ENCODE results near the gene ZMIZ1.

Gene ZMIZ1

DNA sequence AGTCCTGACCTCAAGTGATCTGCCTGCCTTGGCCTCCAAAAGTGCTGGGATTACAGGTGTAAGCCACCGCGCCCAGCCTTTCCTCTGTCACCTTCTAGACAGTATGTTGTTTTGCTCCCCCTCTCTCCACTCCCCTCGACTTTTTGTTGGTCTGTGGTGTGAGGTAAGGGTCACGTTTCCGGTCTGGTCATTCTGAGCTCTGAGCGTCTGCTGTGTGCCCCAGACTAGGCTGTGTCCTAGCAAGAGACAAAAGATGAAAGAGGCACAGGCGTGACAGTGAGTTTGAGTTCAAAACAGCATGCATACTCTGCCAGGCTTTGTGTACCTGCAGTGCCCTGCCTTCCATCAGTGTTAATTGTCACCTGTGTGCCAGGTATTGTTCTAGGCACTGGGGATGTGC is 191.1 kb downstream of the ZMIZ1 start:
- no peak for DNase-seq (ENCODE audit: low read depth in 2 of 2, low spot score in 1 of 2)

- DNase-seq (ENCODE audit: low read depth in 2 of 2, low spot score in 1 of 2), result no peak
Observed at GRCh38 chr10:79260811-79261740, 192.3 kb downstream of the ZMIZ1 start.

DNA sequence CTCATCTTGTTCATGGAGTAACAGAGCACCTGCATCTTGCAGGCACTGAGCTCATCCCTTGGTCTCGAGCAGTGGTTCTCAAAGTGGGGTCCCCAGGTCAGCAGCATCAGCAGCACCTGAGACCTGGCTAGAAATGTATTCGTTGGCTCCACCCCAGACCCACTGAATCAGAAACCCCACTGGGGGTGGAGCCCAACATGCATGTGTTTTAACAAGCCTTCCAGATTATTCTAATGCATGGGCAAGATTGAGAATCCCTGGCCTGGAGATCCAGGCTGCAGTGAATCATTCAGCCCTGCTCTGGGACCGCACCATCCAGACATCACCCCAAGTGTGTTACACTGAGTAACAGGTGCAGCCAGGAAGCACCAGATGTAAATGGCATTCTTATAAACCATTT is 193.4 kb downstream of the ZMIZ1 start:
- DNase-seq (ENCODE audit: low read depth in 2 of 2, low spot score in 1 of 2), result no peak

- DNase-seq (ENCODE audit: low read depth in 2 of 2, low spot score in 1 of 2), result no peak
Observed at GRCh38 chr10:79262959-79263746, 194.4 kb downstream of the ZMIZ1 start.

GRCh38 chr10:79263939-79264338 is 195.2 kb downstream of the ZMIZ1 start:
- DNase-seq (ENCODE audit: low read depth in 2 of 2, low spot score in 1 of 2), result no peak

GRCh38 chr10:79264942-79265341 is 196.2 kb downstream of the ZMIZ1 start:
- no peak for DNase-seq (ENCODE audit: low read depth in 2 of 2, low spot score in 1 of 2)

DNA sequence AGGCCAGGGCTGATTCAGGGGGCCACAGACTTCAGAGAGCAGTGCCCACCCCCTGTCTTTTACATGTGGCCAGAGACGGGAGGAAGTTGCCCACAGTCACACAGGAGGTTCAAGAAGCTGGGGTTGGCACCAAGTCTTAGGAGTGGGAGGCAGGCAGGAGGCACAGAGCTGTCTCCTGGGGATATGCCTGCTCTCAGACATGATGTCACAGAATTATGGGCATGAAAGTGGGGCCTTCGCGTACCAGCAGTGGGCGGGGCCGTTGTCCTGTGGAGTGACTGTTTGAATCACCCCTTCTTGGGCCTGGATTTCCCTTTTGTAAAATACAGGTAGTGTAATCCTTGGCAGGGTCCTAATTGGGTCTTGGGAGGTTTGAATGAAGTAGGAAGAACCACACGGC is 197.3 kb downstream of the ZMIZ1 start:
- DNase-seq (ENCODE audit: low read depth in 2 of 2, low spot score in 1 of 2), result no peak

DNA sequence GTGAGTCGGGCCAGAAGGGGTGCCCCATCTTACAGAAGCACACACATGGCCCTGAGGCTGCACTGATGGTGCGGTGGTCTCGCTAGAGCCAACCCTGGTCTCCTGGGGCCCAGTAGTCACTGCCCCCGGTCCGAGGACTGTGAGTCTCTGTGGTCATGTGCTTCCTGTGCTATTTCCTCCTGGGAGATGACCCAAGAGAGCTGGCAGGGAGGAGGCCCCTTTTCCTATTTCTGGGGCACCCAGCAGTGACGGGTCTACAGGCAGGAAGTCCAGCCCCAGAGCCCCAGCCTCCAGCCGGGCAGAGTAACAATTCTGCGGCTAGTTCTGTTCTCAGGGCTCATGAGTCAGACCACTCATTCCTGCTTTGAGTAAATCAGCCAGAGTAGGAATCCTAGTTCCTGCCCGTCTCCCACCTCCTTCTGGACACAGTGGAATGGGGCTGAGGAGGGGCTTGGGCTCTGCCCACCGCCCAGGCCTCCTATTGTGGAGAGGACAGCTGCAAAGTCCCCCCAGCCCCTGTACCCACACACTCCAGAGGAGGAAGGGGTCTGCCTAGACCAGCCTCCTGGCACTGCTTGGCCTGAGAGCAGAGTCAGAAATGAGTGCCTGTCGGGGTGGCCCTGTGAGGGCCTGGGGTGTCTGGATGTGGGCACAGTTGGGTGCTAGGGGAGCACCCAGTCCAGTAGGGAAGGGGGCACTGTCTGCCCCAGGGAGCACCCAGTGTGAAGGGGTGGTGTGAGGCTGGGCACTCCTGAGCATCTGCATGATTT is 198.0 kb downstream of the ZMIZ1 start:
- DNase-seq (ENCODE audit: low read depth in 2 of 2, low spot score in 1 of 2), result no peak

GRCh38 chr10:79267499-79267898 is 198.7 kb downstream of the ZMIZ1 start:
- no peak for DNase-seq (ENCODE audit: low read depth in 2 of 2, low spot score in 1 of 2)

GRCh38 chr10:79268161-79268601 is 199.4 kb downstream of the ZMIZ1 start:
- no peak for DNase-seq (ENCODE audit: low read depth in 2 of 2, low spot score in 1 of 2)

DNA sequence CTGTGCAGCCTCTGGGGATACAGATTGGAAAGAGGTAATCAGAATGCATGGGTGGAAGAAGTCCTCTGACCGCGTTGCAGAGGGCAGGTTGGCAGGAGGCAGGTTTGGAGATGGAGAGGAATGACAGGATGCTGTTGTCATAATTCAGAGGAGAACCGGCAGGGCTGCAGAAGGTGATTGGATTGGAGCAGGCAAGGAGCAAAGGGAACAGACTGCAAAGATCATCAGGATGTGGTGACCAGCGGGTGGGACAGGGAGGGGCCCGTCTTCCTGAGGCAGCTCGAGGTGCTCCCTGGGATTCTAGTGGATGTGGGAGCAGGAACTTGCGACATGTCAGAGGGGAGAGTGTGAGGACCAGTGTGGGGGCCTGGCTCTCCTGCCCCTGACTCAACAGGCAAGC is 200.0 kb downstream of the ZMIZ1 start:
- DNase-seq (ENCODE audit: low read depth in 2 of 2, low spot score in 1 of 2), result no peak

- no peak for DNase-seq (ENCODE audit: low read depth in 2 of 2, low spot score in 1 of 2)
Observed at GRCh38 chr10:79269443-79269842, 200.7 kb downstream of the ZMIZ1 start.

DNA sequence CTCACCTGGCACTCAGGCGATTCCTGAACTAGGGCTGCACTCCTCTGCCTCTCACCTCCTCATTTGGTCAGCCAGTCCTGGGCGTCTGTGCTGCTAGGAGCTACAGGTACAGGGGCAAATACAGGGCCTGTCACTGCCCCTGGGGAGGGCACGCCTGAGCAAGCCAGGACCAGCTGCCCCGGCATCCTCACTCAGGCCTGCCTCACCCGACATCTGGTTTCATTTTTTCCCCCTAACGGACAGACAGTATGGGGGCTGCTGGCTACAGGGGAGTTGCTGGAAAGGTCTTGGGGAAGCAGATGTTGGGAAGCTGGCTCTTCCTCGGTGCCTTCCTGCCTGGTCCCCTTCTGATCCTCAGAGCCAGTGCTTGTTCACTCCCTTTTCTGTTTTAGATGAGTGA is 201.2 kb downstream of the ZMIZ1 start:
- DNase-seq (ENCODE audit: low read depth in 2 of 2, low spot score in 1 of 2), result no peak

DNA sequence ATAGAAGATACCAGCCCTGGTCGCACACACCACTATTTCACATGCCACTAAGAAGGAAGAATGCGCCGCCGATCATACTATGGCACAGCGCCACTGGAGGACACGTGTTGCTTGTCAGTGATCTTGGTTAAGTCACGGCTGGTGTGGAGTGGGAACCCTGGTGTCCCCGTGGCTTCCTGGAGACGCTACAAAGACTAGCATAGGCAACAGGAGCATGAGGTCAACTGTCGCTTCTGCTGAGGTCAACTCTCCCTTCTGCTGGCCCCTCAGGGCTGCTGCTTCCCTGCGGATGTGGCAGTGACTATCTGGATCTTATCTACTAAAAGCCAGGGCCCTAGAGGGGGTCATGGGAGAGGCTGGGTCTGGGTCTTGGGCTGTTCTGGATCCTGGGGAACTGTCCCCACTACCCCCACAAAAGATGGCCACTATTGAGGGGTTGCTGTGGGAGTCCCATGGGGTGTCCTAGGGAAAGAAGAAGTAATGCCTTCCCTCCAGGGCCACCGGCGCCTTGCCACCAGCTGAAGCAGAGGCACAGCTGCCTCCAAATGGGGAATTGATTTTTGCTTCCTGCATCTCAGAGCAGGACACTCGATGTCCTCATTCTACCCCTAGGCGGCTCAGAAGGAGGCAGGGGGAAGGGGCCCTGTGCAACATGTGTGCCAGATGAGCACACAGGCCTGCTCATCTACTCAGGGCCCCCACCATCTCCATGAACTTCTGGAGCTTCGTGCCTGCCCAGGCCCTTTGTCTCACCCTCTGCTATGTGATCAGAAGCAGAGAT is 201.9 kb downstream of the ZMIZ1 start:
- no peak for DNase-seq (ENCODE audit: low read depth in 2 of 2, low spot score in 1 of 2)

DNA sequence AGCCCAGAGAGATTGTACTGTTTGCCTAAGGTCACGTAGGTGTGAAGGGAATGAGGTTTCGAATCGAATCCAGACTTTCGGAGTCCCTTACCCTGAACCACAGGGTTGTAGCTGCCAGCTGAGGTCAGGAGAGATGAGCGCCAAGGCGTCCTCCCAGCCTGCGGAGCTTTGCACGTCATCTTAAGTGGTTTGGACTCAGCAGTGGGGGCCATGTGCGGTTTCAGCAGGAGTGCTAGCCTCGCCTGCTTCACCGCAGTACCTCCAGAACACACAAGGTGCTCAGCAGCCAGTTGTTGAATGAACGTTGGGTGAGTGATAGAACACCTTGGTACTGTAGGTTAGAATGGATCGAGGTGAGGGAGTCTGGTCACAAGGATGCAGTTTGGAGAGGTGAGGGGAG is 203.6 kb downstream of the ZMIZ1 start:
- DNase-seq (ENCODE audit: low read depth in 2 of 2, low spot score in 1 of 2), result no peak

DNA sequence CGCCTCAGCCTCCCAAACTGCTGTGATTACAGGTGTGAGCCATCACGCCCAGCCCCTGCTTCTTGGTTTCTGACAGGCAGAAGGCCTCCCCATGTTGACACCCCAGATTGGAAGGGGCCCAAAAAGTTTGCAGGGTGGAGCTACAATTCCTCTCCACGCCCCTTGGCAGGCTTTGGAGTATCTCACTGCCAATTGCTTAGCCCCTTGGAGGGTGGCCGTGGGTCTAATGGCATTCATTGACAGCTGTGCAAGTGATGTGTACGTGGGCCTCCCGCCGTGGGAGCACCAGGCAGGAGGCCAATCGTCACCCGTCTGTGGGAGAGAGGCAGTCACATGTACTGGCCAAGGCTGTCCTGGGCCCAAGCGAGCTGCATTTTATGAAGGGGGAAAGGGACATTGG is 204.8 kb downstream of the ZMIZ1 start:
- DNase-seq (ENCODE audit: low read depth in 2 of 2, low spot score in 1 of 2), result no peak

- no peak for DNase-seq (ENCODE audit: low read depth in 2 of 2, low spot score in 1 of 2)
Observed at GRCh38 chr10:79274279-79275104, 205.7 kb downstream of the ZMIZ1 start.

GRCh38 chr10:79275105-79275430 is 206.3 kb downstream of the ZMIZ1 start:
- DNase-seq (ENCODE audit: low read depth in 2 of 2, low spot score in 1 of 2), result no peak

- DNase-seq (ENCODE audit: low read depth in 2 of 2, low spot score in 1 of 2), result no peak
Observed at GRCh38 chr10:79275431-79275851, 206.7 kb downstream of the ZMIZ1 start.

Data from stimulated activated CD8-positive, alpha-beta memory T cell treated with anti-CD3 and anti-CD28 coated beads, Interleukin-4, amount 100 ng/mL, for 1 hour (primary cell).